SIG-M5 treated with dmso at 0.1 percent for 504 hours (cell line): Measurements from ENCODE around the gene ALK.

Experiments used
- DNase-seq: peaks from one replicate; lab custom pipeline; 2025; ENCODE audit not compliant: unreplicated experiment; lab: John Stamatoyannopoulos, UW

ALK gene

DNA sequence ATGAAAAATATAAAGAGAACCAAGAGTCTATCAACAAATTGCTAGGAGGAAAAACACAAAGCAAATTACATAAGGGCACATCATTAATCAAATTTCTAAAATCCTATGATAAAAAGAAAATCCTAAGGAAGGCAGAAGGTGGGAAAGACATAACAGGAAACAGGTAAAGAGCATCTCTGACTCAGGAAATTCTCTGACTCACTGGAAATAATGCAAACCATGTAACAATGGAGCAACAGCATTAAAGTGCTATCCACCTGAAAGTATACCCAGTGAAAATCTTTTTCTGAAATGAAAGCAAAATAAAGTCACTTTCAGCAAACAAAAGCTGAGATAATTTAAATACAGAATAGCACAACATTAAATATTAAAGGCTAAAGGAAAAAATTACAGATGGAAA, 10.9 kb downstream of the ALK start:
- no peak for DNase-seq

DNA sequence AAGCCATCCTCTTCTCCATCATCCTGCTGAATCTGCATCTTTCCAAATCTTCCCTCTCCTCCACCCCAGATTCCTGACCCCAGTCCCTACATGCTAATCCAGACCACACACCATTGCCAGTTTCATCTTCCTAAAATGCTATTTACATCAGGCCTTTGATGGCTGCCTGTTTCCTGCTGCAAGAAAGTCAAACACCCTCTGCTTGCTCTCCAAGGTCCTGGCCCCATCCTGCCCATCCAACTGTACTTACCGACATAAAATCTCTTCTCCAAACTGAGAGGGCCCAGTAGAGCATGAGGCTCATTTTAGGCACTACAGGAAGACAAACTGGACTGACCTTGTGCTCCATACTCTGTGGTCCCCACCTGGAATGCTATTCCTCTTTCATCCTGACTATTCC, 19.0 kb downstream of the ALK start:
- no peak for DNase-seq

DNA sequence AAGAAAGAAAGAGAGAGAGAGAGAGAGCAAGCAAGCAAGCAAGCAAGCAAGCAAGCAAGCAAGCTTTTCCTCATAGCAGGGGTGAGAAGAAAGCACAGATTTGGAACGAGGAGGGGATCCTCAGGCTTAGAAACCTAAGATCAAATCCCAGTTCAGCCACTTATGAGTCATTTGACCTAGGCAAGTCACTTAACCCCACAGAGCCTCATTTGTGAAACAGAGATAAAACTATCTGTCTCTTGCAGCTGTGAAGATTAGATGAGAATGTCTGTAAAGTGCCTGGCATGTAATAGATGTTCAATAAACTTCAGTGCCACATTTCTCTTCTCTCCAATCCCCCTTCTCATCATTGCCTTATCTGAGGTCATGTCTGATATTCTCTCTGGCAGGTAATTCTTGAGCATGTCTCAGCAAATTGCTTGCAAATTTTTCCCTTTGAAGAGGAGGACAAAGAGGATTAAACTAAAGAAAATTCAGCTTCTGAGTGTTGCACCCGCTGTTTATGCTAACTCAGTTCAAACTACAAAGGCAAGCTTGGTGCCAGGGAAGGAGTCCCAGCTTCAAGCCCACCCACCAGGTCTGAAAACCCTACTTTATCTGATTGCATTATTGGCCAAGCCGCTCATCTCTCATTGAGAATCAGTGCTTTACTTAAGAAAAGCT, 20.3 kb downstream of the ALK start:
- no peak for DNase-seq

DNA sequence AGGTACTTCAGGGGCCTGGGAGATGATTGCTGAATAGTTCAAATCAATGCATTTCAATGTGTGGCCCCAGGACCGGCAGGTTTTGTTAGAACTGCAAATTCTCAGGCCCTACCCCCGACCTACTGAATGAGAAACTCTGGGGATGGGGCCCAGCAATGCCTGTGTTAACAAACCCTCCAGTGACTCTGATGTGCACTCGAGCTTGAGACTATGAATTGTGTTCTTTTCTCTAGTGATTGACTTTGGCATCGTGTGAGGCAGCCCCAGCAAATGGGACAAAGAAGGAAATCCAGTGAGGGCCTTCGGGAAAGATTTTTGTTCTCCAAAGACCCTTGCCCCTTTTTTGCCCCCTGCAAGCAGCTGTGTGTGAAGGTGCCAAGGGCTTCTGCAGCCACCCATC, 22.4 kb downstream of the ALK start:
- DNase-seq: no peak

DNA sequence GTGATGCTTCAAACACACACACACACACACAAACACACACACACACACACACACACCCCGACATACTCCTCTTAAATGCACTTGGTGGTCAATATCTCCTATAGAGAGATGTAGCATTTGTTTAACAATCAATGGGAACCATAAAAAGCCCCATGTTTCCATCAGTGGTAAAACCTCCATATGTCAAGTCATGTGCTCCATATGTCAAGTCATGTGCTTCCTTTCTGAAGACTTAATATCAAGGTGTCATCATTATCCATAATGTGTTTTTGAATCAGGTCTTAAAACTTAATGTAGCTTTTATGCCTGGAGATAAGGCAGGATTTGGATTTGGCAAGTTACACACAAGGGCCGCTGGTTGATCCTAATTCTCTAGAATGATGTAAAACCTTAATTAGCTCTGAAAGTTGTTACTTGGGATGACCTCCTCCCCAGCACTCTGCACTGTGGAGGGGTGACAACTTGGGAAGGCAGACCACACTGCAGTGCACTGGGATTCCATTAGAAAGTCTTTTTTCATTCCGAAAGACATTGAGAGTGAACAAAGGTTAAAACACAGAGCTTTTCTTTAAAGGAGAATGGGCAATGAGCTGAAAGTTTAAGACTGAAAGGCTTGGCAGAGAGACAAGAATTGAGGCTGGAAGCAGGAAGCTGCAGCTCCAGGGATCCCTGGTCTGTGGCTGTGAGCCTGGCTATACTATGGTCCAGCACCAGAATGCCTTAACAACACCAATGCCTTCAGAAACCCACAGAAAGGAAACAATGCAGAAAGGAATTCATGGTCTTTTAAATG, 26.4 kb downstream of the ALK start:
- no peak for DNase-seq

DNA sequence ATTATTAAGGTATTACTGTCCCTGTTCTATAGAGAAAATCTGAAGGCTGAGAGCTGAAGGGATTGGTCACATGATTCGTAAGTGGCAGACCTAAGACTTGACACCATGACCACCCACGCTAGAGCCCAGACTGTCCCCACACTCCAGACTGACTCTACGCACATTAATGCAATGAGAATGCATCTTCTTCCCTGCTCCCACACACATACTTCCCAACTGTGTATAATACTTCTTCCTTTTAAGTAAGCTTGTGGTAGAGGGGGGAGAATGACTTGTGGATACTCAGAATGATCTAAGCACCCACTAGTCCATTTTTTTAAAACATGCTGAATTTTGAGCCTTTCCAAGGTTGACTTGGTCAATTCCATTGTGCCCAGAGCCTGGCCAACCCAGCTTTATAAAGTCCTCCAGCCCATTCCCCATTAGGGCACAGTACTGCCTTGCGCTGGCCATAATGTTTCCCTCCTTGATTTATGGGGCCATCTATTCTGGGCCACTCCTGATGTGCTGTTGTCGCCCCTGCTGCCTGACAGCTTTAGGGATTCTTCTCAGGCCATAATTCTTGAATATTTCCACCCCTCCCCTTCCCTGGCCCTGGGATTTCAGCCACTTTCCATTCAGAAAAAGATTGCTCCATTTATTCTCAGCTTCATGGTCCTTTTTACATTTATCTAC, 28.7 kb downstream of the ALK start:
- DNase-seq: no peak

DNA sequence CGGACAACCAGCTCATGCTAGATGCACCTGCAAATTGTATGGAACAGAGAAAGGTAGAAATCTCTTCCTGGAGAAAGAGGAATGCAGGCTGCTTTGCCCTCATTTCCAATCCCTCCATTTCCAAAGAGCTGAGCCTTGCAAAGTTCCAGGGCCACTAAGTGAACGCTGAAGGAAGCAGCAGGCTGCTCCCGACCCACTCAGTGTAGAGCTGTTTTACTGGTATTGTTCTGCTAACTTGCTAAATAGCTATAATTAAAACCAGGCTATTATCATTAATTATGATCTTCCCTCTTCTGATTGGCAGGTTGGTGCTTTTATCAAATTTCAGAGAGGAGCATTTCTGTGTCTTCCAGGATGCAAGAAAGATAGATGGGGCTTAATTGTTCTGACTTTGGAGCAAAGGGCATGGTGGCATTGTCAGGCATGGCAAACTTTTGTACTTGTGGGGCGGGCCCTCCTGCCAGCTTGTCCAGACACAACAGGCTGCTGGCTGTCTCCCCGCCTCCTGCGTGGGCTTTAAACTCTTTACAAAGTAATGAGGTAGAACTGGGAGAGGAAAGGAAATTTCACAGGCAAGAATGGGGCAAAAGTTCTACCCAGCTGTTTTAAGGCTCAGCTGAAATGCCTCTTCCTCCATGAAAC, 40.2 kb downstream of the ALK start:
- DNase-seq: no peak

DNA sequence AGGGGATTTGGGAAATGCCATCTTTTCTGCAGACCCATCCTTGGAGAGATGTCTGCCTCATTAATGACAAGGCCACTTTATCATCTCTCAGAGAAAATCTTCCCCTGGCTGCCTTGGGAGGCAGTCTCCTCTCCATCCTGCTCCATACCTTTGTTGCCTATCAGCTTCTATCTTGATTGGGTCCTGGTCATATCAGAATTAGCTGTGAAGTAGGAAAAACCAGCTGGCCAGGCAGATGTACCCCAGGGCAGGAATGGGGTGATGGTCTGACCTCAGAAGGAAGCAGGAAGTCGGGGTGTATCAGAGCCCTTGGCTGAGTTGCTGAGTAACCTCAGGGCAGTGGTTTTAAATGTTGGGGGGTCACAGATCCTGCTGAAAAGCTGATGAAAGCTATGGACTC, 41.3 kb downstream of the ALK start:
- no peak for DNase-seq

DNA sequence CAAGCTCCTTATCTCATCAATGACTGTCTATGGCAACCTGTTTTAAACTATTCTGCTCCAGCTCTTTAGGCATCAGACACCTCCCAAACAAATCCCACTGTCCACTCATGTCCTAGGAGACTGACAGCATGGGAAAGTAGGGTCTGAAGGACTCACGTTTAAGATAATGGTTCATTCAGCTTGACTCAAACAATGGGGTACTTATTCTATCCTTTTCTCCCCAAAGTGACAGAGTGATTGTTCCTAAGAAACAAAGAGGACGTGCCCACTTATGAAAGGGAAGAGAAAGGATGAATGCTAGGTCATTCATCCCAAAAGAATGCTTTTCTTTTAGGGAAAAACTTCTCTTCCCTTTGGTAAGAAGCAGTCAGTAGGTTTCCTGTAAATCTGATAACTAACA, 41.9 kb downstream of the ALK start:
- no peak for DNase-seq

DNA sequence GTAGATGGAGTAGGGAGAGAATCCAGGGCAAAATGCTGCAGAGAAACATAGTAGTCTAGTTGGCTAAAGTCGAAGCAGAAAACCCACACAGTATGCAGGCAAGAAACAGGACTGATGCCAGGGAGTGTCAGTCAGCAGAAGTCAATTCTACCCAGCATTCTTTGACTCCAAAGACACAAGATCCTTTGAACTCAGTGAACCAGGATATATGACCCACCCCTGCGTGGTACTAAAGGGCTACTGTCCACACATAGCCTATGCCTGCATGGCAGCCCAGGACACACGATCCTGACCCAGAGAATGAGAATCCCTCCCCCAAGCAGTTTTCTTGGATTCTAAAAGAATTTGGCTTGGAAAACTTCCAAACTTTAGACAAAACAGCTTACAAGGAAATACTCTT, 42.5 kb downstream of the ALK start:
- no peak for DNase-seq

DNA sequence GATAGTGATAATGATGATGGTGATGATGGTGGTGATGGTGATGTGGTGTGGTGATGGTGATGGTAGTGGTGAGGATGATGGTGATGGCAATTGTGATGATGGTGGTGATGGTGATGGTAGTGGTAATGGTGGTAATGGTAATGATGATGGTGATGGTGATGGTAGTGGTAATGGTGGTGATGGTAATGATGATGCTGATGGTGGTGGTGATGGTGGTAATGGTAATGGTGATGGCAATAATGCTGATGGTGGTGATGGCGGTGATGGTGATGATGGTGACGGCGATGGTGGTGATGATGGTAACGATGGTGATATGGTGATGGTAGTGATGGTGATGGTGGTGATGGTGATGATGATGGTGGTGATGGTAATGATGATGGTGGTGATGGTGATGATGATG, 45.0 kb downstream of the ALK start:
- DNase-seq: no peak

DNA sequence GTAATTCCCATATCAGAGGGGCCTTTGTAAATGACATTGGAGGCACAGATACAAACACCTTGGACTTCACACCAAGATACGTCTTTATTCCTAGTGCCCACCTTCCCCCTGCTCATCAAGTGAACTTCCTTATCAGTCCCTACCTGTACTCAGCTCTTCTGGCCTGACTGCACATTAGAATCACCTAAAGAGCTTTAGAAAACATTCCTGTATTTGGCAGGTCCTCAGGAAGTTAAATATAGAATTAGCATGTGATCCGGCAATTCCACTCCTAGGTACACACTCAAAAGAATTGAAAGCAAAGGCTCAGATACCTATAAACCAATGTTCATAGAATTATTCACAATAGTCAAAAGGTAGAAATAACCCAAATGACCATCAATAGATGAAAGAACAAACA, 46.6 kb downstream of the ALK start:
- no peak for DNase-seq

DNA sequence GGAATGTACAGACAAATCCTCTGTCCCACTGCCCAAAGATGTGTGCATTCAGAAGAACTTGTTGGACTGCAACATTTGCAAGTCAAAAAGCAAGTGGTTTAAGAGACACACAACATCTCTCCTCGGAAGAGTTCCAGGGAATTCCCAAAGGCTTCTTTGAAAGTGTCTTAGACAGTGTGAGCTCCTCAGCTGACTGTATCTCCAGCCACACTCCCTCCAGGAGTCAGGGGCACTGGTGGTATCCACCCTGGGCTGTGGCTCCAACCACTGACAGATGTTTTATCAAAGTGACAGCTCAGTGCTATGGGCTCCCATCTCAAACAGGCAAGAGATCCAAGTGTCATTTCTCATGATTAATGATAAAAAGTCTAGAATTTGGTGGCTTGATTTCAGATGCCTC, 48.5 kb downstream of the ALK start:
- DNase-seq: no peak

DNA sequence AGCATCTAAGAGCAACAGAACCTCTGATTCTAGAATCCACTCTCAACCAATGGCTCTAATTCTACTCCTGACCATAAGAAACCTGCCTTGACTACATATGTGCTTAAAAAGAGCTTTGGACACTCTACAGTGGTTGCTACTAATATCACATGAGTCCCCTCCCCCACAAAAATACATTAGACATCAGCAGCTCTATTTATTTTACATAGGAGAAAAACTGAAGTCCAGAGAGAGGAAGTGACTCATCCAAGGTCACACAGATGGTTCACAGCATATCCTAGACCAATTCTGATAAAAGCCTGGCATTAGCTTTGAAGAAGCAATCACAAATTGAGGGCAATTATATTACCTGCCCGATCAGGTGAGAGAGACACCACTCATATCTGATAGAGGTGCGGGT, 49.8 kb downstream of the ALK start:
- DNase-seq: no peak

DNA sequence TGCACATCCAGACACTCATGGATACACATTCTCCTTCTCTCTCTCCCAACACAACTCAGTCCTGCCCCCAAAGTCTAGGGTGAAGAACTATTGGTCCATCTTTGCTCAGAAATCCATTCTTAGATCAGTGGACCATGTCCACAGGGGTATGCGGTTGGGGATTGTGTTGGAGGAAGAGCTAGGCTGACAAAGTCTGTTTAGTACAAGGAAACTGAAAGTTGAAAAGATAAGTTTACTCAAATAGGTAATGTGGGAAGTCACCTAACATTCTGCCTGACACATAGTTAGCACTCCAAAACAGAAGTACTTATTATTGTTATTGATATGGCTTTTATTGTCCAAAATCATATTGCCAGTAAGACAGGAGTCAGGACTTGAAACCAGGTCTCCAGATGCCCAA, 55.9 kb downstream of the ALK start:
- DNase-seq: no peak

DNA sequence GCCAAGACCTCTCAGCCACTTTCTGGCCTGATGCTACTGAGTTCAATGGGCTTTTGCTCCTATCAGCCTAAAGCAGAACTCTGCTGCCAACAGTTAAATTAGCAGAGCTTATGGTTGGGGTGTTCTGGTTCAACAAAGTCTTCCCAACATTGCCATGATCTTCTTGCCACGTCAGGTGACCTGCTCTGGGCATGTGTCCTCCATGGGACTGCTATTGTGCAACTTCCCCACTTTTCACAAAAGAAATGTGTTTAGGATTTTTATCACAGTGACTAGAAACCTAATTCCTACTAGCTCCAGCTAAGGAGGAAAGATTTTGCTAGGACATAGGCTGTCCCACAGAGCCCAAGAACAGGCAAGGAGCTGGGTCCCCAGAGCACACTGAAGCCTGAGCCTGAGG, 56.4 kb downstream of the ALK start:
- DNase-seq: no peak

DNA sequence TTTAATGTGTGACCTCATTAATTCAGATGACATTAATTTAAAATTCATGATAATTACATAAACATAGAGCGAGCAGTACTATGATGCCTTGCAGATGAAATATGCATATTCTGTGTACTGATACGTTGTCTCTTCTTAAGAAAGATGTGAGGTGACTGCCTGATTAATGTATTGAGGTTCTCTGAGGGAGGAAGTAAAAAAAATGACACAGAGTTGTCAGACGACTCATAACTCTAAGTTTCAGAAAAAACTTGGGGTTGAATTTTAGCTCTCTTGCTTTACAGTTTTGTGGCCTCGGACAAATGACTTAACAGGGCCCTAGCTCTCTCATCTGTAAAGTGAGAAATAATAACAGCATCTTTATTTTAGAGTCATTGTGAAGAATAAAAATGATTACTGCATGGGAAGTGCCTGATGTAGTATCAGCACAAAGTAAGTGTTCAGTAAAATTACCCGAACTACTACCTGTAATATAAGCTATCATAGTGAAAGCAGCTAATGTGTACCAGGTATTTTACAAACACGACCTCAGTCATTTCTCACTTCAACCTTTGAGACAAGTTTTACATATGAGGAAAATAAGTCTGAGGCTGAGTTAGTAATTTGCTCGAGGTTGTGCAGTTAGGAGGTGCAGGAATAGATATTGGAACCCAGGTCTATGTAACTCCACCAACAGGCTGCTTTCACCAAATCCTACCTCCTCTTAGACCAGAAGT, 65.3 kb downstream of the ALK start:
- no peak for DNase-seq

DNA sequence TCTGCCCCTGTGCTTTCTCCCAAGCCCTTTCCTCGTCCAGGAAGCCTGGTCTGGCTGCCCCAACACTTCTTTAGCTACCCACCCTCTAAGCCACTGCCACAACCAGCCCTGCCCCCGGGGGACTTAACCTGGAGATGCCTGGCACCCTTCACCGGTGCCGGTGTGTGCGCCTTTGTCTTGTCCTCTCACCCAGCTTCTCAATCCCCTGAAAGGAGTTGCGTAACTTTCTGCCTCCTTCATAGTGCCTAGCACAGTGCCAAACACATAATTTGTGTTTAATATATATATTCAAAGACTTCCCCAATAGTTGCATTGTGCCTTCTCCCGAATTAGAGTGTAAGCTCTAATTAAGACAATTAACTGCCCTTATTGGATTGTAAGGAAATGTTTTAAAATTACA, 70.6 kb downstream of the ALK start:
- no peak for DNase-seq

DNA sequence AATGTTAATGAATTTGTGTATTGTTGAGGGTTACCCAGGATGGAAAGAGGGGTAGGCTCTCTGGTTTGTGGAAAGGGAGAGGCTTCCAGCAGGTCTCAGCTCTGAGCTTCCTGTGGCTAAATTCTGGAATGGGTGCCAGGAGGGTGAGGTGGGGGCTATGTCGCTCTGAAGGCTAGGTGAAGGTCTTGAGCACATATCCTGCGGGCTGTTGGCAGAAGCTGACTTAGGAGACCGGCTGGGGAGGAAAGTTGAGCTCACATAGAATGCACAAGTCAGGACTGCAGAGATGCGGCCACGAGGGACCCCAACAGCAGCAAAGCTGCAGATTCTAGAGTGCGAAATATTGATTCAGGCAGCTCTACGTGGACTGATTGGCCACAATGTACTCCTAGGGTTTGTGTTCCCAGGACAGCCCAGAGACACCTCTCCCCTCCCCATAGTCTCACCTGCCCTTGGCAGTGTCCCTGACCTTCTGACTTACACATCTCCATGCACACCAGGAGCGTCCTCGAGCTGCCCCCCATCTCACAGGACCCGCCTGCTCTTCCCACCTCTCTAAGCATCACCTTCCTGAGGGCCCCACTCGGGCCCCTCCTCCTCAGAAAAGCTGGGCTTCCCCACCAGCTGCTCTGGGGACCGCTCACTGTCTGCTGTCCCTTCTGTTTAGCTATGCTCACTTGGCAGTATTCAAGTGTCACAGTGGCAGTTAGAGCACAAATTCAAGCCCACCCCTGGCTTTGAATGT, 72.6 kb downstream of the ALK start:
- DNase-seq: no peak

DNA sequence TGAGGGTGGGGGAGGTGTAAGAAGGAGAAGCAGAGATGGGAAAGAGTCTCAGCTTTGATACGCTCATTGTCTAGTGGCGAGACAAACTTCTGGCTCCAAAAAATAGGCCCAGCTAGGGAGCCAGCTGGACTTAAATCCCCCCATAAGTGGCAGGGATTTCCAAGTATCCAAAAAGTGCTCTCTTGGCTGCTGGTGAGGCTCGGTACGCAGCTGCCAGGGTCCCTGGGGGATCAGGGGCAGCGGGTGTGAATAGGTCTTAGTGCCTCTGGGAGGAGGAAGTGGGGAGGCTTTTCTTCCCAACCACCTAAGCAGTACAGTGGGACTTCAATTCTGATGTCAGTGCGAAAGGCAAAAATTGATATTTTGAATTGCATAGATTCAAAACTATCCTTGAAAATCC, 73.5 kb downstream of the ALK start:
- DNase-seq: no peak
